KMS-11 (cell line): ENCODE results near the gene CACNA1A.
A peak's percentile ranks its signal among the peaks of the same experiment; 100 is the strongest.
"Not testable (repeated sequence)": the region's sequence is repeated elsewhere in the genome, so short reads cannot be mapped to it uniquely, and the experiment has no call there.

Experiments used
- H2AFZ ChIP-seq: fragments of 200-600 bp; sonication (generic); 2 replicates; pipeline ENCODE4 v1.6.1; 2016; ENCODE audit warnings: antibody characterized with exemption, mixed run types, low read depth
- H3K27ac ChIP-seq: fragments of 200-600 bp; sonication (generic); 2 replicates; pipeline ENCODE4 v1.6.1; 2016; ENCODE audit warnings: mild to moderate bottlenecking, mixed run types
- H3K27me3 ChIP-seq: fragments of 200-600 bp; sonication (generic); 2 replicates; pipeline ENCODE4 v1.6.1; 2017; ENCODE audit warnings: mild to moderate bottlenecking, low read depth, mixed run types, moderate library complexity; ENCODE audit not compliant: insufficient read depth
- H3K36me3 ChIP-seq: fragments of 200-600 bp; sonication (generic); 2 replicates; pipeline ENCODE4 v1.6.1; 2017; ENCODE audit warnings: mild to moderate bottlenecking, mixed run types; ENCODE audit not compliant: insufficient read depth
- H3K4me1 ChIP-seq: fragments of 200-600 bp; sonication (generic); 2 replicates; pipeline ENCODE4 v1.6.1; 2016; ENCODE audit warnings: mild to moderate bottlenecking, low read depth, mixed run types; ENCODE audit not compliant: poor library complexity, severe bottlenecking
- H3K4me2 ChIP-seq: fragments of 200-600 bp; sonication (generic); 2 replicates; pipeline ENCODE4 v1.7.0; 2016; ENCODE audit warnings: mild to moderate bottlenecking, mixed run types
- H3K4me3 ChIP-seq: fragments of 200-600 bp; sonication (generic); IDR thresholded peaks from 2 replicates; pipeline ENCODE4 v1.6.1; 2017; ENCODE audit warnings: low read depth, low read length, mixed read lengths; ENCODE audit not compliant: insufficient read depth
- H3K79me2 ChIP-seq: fragments of 200-600 bp; sonication (generic); 2 replicates; pipeline ENCODE4 v1.6.1; 2016; ENCODE audit warnings: low read depth, mixed run types; ENCODE audit not compliant: insufficient read depth
- H3K9ac ChIP-seq: fragments of 200-600 bp; sonication (generic); 2 replicates; pipeline ENCODE4 v1.6.1; 2016; ENCODE audit warnings: mild to moderate bottlenecking, mixed run types
- H4K20me1 ChIP-seq: fragments of 200-600 bp; sonication (generic); 2 replicates; pipeline ENCODE4 v1.6.1; 2016; ENCODE audit warnings: mild to moderate bottlenecking, mixed run types; ENCODE audit not compliant: insufficient read depth
- TF ChIP-seq, protein P1 (sequence below): fragments of 200-600 bp; sonication (generic); conservative IDR thresholded peaks from 2 replicates; pipeline ENCODE4 v1.6.1; 2017; ENCODE audit warnings: low read depth, mild to moderate bottlenecking, antibody characterized with exemption, low read length, moderate library complexity, mixed read lengths

Gene CACNA1A

GRCh38 chr19:13538601-13539253 lies 32.4 kb upstream of the CACNA1A start:
- Histone ChIP-seq H3K4me3 (no peak overlapping the region), H3K27me3 (peaks cover 6% of the 10 kb centered on the region; the same call in 1 of the 2 replicates), H2AFZ (no peak overlapping the region), H3K36me3 (no peaks in the 10 kb centered on the region), H4K20me1 (no peaks in the 10 kb centered on the region), H3K4me1 (no peaks in the 10 kb centered on the region), H3K79me2 (no peaks in the 10 kb centered on the region), H3K9ac (no peak overlapping the region), H3K4me2 (no peak overlapping the region), H3K27ac (no peak overlapping the region)
- TF ChIP-seq, protein P1, sequence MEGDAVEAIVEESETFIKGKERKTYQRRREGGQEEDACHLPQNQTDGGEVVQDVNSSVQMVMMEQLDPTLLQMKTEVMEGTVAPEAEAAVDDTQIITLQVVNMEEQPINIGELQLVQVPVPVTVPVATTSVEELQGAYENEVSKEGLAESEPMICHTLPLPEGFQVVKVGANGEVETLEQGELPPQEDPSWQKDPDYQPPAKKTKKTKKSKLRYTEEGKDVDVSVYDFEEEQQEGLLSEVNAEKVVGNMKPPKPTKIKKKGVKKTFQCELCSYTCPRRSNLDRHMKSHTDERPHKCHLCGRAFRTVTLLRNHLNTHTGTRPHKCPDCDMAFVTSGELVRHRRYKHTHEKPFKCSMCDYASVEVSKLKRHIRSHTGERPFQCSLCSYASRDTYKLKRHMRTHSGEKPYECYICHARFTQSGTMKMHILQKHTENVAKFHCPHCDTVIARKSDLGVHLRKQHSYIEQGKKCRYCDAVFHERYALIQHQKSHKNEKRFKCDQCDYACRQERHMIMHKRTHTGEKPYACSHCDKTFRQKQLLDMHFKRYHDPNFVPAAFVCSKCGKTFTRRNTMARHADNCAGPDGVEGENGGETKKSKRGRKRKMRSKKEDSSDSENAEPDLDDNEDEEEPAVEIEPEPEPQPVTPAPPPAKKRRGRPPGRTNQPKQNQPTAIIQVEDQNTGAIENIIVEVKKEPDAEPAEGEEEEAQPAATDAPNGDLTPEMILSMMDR = no peak

- Histone ChIP-seq H4K20me1 (no peaks in the 10 kb centered on the region), H3K27me3 (peaks cover 7% of the 10 kb centered on the region; the same call in 1 of the 2 replicates), H3K79me2 (no peaks in the 10 kb centered on the region), H3K4me2 (no peak overlapping the region), H3K4me3 (no peak overlapping the region), H3K9ac (no peak overlapping the region), H2AFZ (no peak overlapping the region), H3K27ac (no peak overlapping the region), H3K36me3 (no peaks in the 10 kb centered on the region), H3K4me1 (no peaks in the 10 kb centered on the region)
- TF ChIP-seq, protein P1 = no peak
Measured at GRCh38 chr19:13537454-13537853, 31.2 kb upstream of the CACNA1A start.

- H4K20me1 ChIP-seq = no peaks in the 10 kb centered on the region
Measured at GRCh38 chr19:13530720-13531119, 24.4 kb upstream of the CACNA1A start.

GRCh38 chr19:13529721-13530120 lies 23.4 kb upstream of the CACNA1A start:
- not testable (repeated sequence) for H3K4me3 ChIP-seq, H3K9ac ChIP-seq, H2AFZ ChIP-seq, H3K4me2 ChIP-seq, H3K79me2 ChIP-seq, H4K20me1 ChIP-seq, H3K27ac ChIP-seq, H3K4me1 ChIP-seq, H3K36me3 ChIP-seq
- H3K27me3 ChIP-seq = peaks cover 12% of the 10 kb centered on the region; the same call in 1 of the 2 replicates

More at GRCh38 chr19:13530720-13531119, 24.4 kb upstream of the CACNA1A start:
- Histone ChIP-seq H3K9ac (no peak overlapping the region), H3K79me2 (no peaks in the 10 kb centered on the region), H3K4me2 (no peak overlapping the region), H3K4me1 (no peaks in the 10 kb centered on the region), H3K4me3 (no peak overlapping the region), H3K27ac (no peak overlapping the region), H2AFZ (no peak overlapping the region), H3K27me3 (peaks cover 12% of the 10 kb centered on the region; the same call in 1 of the 2 replicates), H3K36me3 (no peaks in the 10 kb centered on the region)
- TF ChIP-seq, protein P1 = no peak

GRCh38 chr19:13526552-13526951 lies 20.3 kb upstream of the CACNA1A start:
- Histone ChIP-seq H3K79me2 (no peaks in the 10 kb centered on the region), H4K20me1 (no peaks in the 10 kb centered on the region), H3K27me3 (no peaks in the 10 kb centered on the region; the same call in 1 of the 2 replicates), H3K9ac (no peak overlapping the region), H3K36me3 (no peaks in the 10 kb centered on the region), H3K4me1 (no peaks in the 10 kb centered on the region), H3K4me2 (no peak overlapping the region), H3K4me3 (no peak overlapping the region), H3K27ac (no peak overlapping the region), H2AFZ (no peak overlapping the region)
- TF ChIP-seq, protein P1 = peak; percentile 56
